Stomach (tissue), 4 donors: Measurements from ENCODE around the gene C1orf216.

Source experiments
- EP300 ChIP-seq: sonication (generic); formaldehyde crosslinking; IDR thresholded peaks from one replicate; pipeline ENCODE4 v1.6.1; 2017; ENCODE audit warnings: antibody characterized with exemption
- POLR2AphosphoS5 ChIP-seq, 3 donors: sonication (generic); formaldehyde crosslinking; IDR thresholded peaks; one replicate each; pipeline ENCODE4 v1.6.1; 2016; ENCODE audit warnings: antibody characterized with exemption in 3 of 3

DNA sequence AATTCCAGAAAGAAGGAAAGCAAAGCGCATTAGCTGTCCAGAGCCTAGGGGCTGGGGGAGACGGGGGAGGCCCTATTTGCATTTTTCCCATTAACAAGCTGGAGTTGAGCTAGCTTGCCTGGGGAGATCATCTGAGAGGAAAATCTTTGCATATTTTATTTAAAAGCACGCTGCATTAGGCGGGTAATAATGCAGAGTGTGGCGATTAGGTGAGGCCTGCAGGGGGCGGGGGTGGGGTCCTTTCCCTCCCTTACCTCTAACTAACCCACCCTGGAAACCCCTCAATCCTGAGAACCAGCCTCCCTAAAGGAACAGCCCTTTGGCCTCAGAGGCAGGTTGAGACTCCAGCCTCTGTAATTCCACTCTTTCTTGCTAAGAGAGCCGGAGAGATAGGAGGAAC is 16.2 kb downstream of the C1orf216 start:
- TF ChIP-seq EP300 (no peak), POLR2AphosphoS5 (IDR thresholded peaks at IDR 0.05) (no peak)
